ENCODE data around the gene BZW2.

Gene BZW2

DNA sequence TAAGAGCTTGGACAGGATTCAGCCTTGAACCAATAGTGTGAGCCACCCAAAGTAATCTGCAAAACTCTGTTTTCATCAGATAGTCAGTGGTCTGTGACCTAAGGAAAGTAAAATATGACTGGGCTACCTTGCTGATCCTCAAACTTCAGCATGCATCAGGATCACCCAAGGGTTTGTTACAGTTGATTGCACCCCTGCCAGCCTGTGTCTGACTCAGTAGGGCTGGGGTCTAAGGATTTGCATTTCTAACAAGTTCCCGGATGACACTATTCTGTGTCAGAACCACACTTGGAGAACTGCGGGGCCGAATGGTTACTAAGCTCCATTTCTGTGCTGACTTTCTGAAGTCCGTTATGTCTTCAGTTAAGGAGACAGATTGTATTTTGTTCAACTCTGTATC, 66.9 kb downstream of the BZW2 start:
- POLR2A ChIA-PET (ENCODE audit: low non-redundant PET) = no interaction called here
- CTCF ChIA-PET = interaction anchor here (0.6 kb wide), 2 partner anchors 49 to 1881 kb away, joined by 3 read pairs; no protein-coding TSS in a partner anchor
- H3K27ac ChIP-seq = no peak overlapping the region
- TF ChIP-seq, protein P1, sequence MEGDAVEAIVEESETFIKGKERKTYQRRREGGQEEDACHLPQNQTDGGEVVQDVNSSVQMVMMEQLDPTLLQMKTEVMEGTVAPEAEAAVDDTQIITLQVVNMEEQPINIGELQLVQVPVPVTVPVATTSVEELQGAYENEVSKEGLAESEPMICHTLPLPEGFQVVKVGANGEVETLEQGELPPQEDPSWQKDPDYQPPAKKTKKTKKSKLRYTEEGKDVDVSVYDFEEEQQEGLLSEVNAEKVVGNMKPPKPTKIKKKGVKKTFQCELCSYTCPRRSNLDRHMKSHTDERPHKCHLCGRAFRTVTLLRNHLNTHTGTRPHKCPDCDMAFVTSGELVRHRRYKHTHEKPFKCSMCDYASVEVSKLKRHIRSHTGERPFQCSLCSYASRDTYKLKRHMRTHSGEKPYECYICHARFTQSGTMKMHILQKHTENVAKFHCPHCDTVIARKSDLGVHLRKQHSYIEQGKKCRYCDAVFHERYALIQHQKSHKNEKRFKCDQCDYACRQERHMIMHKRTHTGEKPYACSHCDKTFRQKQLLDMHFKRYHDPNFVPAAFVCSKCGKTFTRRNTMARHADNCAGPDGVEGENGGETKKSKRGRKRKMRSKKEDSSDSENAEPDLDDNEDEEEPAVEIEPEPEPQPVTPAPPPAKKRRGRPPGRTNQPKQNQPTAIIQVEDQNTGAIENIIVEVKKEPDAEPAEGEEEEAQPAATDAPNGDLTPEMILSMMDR (conservative IDR thresholded peaks at IDR 0.05; ENCODE audit: low read depth) = no peak
- DNase-seq (ENCODE audit: low spot score) = no peak

DNA sequence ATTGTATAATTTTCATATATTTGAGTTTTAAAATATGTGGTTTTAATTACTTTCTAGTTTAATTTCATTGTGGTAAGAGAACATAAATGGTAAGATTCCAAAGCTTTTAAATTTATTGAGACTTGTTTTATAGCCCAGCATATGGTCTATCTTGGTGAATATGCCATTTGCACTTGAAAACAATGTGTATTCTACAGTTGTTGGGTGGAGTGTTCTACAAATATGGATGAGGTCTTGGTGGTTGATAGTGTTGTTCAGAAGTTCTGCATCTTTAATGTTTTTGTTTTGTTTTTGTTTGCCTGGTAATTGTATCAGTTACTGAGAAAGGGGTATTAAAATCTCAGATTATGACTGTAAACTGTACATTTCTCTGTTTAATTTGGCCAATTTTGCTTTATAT, 69.9 kb downstream of the BZW2 start:
- ChIA-PET POLR2A (ENCODE audit: low non-redundant PET) (interaction anchor here (0.7 kb wide), 1 partner anchor 55 kb away, joined by 4 read pairs; no protein-coding TSS in a partner anchor), CTCF (no interaction called here)
- no peak overlapping the region for H3K27ac ChIP-seq
- TF ChIP-seq, protein P1 (conservative IDR thresholded peaks at IDR 0.05; ENCODE audit: low read depth) = no peak
- no peak for DNase-seq (ENCODE audit: low spot score)

DNA sequence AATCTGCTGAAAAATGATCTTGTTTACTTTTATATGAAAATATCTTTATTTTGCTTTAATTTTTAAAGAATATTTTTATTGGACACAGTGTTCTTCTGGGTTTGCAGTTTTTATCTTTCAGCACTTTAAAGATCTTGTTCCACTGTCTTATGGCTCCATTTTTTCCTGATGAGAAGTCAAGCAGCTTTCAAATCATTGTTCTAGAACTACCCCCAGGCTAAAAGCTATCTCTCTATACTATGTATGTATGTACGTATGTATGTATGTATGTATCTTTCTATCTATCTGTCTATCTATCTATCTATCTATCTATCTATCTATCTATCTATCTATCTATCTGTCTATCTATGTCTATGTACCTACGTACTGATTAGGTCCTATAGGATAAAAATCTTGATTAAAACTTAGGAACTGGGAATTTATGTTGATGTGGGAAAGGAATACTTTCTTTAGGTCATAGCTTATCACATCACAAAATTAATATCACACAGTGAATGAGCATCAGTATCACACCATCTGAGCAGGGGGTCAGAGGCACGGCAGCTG, 72.2 kb downstream of the BZW2 start:
- CTCF ChIA-PET = no interaction called here
- TF ChIP-seq, protein P1 (conservative IDR thresholded peaks at IDR 0.05; ENCODE audit: low read depth) = no peak
- POLR2A ChIA-PET (ENCODE audit: low non-redundant PET) = no interaction called here
- H3K27ac ChIP-seq = no peak overlapping the region
- DNase-seq (ENCODE audit: low spot score) = no peak

DNA sequence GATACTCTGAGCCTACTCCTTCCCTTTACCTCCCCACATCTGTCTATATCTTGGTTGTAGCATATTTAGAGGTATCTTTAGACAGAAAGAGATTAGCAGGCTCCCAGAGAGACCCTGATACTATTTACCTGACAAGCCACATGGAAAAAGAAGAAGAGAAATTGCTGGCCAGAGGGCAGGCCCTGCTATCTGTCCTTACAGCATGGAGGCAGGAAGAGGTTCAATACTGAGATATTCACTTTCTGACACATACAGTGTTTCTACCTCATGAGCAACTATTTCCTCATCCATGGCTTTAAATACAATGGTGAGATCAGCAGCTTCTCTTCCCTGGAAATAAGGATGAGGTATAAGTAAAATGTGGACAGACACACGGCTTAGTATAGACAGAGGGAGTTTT, 73.7 kb downstream of the BZW2 start:
- no peak overlapping the region for H3K27ac ChIP-seq
- no peak for DNase-seq (ENCODE audit: low spot score)
- TF ChIP-seq, protein P1 (conservative IDR thresholded peaks at IDR 0.05; ENCODE audit: low read depth) = no peak
- ChIA-PET POLR2A (ENCODE audit: low non-redundant PET) (no interaction called here), CTCF (interaction anchor here (0.6 kb wide), 1 partner anchor 56 kb away, joined by 3 read pairs; no protein-coding TSS in a partner anchor)

DNA sequence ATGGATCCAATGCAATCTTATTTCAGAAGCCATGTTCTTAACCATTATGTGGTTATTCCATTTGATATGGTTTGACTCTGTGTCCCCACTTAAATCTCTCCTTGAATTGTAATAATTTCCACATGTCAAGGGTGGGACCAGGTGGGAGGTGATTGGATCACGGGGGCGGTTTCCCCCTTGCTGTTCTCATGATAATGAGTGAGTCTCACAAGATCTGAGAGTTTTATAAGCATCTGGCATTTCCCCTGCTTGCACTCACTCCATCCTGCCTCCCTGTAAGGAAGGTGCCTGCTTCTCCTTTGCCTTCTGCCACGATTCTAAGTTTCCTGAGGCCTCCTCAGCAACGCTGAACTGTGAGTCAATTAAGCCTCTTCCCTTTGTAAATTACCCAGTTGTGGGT, 75.6 kb downstream of the BZW2 start:
- ChIA-PET POLR2A (ENCODE audit: low non-redundant PET) (no interaction called here), CTCF (no interaction called here)
- DNase-seq (ENCODE audit: low spot score) = no peak
- no peak overlapping the region for H3K27ac ChIP-seq
- TF ChIP-seq, protein P1 (conservative IDR thresholded peaks at IDR 0.05; ENCODE audit: low read depth) = no peak

DNA sequence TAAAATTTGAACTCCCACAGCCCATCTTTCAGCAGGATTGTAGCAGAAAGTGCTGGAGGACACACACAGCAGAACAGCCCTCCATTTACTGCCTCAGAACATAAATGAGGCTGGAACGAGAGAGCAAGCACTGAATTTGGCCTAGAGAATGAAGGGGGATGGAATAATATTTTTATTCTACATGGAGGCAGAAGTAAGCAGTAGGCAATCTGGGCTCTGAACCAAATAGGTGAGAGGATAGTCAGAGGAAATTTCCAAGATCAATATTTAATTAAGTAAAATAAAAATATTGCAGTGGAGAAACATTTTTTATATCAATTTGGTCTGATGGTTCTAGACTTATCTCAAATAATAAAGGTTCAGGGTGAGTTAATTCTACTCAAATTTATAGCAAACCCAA, 78.4 kb downstream of the BZW2 start:
- no peak overlapping the region for H3K27ac ChIP-seq
- TF ChIP-seq, protein P1 (conservative IDR thresholded peaks at IDR 0.05; ENCODE audit: low read depth) = no peak
- no peak for DNase-seq (ENCODE audit: low spot score)
- ChIA-PET CTCF (no interaction called here), POLR2A (ENCODE audit: low non-redundant PET) (no interaction called here)

All from RWPE1 (cell line).